ENCODE data around the gene UVRAG. TPM values are rescaled to one million over a fixed set of nuclear protein-coding genes. Genes with fewer than 3 reads are reported as not detected.

The UVRAG gene
- total RNA-seq, 1 donor from 2014 or later = 13.9 TPM

DNA sequence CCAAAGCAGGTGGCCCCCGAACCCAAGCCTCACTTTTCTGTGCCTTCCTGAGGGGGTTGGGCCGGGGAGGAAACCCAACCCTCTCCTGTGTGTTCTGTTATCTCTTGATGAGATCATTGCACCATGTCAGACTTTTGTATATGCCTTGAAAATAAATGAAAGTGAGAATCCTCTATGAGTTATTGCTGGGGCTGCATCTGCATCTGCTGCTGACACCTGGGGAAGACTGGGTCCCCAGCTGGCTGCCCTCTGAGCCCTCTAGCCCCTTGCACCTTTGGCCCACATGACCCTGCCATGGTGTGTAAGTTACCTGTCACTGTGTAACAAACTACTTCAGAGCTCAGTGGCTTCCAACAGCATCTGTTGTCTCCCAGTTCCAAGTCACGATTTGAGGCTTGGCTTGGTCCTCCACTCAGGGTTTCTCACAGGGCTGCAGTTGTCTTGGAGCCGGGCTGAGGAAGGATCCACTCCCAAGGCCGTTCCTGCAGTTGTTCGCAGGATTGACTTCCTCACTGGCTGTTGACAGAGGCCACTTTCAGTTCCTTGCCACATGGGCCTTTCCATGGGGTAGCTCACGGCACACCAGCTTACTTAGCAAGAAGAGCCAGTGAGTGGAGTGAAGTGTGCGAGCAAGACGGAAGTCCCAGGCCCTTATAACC lies 13.5 kb upstream of the UVRAG start:
- intact Hi-C loops (cut with DNase I) = loop anchor here (2.0 to 10.0 kb wide), 3 partner anchors 65 to 513 kb away; no protein-coding TSS in a partner anchor
- DNase-seq (ENCODE audit: low spot score) = peak; percentile 74

DNA sequence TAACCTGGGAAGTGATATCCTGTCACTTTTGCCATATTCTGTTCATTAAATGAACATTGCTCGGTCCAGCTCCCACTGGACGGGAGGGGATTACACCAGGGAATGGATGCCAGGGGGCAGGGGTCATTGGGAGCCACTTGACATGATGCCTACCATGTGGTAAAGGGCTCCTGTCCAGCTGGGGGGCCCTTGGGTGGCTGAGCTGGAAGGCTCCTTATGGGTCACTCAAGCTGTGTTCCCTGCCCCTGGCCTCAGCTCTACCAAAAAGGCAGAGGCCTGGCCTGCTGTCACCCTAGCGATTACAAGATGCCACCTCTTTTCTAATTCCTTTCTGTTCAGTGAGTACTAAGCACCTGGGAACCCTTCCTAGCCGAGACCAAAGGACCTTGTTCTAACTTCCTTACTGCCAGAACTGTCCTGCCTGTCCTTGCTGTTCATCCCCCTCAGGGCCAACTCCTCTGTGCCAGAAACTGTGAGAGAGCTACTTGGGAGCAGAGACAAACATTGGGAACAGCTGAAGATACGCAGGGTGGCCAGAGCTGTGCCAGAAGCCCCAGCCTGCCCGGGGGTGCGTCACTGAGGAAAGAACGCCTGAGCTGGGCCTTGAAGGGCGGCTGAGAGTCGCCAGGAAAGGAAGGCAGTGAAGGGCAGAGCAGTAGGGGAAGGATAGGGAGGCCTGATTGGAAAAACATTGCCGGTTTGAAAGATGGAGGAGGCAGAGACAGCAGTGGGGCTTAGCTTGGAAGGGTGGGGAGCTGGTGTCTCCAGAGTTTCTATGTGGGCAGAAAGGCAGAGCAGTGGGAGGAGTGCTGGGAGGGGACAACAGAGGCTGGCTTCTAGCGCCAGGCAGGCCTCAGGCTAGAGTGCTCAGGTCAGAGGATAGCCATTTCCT lies 12.7 kb upstream of the UVRAG start:
- no peak for DNase-seq (ENCODE audit: low spot score)
- intact Hi-C loops (cut with DNase I) = loop anchor here (2.0 to 10.0 kb wide), 3 partner anchors 65 to 513 kb away; no protein-coding TSS in a partner anchor

DNA sequence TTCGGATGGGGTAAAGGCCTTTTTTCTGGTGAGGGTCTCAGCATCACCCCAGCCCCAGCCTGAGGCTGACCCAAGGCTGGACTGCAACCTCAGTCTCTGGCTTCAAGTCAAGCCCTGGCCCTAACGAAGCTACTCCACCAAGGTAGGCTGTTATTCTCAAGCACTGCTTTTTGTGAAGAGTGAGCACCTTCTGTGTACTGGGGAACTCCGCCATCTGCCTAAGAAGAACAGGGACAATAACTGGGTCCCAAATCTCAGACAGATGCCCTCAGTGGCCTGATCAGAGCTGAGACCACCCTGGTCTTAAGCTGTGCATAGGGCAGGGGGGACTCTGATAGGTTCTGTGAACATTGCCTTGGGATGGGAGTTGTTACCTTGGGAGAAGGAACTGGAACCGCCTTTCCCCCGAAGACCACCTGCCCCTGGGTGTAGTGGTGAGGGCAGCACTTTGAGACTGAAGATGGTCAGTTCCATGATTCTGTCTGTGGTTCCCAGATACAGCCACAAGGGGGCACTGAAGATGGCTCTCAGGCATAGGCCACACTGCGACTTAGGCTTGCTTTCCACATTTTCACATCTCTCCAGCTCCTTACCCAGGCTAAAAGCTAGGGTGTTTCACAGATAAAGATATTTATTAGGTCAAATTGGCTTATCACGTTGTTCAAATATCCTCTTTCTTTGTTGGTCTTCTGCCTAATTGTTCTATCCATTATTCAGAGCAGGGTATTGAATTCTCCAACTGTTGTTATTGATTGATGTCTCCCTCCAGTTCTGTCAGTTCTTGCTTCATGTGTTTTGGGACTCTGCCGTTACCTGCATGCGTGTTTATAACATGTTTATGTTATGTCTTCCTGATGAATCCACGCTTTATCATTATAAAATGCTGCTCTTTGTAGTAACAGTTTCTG lies 11.8 kb upstream of the UVRAG start:
- intact Hi-C loops (cut with DNase I) = loop anchor here (2.0 to 10.0 kb wide), 3 partner anchors 64 to 512 kb away; no protein-coding TSS in a partner anchor

DNA sequence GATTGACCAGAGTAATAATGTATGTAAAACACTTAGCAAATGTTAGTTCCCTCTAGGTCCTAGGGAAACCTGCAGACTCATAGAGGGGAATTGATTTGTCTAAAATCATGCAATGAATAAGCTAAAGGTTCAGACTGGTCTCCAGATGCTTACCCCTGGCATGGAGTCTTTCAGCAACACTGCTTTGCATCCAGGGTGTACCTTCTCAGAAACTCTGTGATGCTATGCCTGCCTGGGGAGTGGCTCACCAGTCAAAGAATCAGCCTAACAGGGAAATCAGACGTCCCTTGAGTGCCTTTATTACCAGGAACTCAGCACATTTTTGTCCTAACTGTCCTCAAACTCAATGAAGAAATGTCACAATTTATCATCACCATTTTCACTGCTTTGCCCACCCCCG lies 5.9 kb upstream of the UVRAG start:
- intact Hi-C loops (cut with DNase I) = loop anchor here (10.0 kb wide), 2 partner anchors 346 to 506 kb away; no protein-coding TSS in a partner anchor
- no peak for DNase-seq (ENCODE audit: low spot score)

More for the DNA sequence above, 11.8 kb upstream of the UVRAG start:
- peak; percentile 85 for DNase-seq (ENCODE audit: low spot score)

DNA sequence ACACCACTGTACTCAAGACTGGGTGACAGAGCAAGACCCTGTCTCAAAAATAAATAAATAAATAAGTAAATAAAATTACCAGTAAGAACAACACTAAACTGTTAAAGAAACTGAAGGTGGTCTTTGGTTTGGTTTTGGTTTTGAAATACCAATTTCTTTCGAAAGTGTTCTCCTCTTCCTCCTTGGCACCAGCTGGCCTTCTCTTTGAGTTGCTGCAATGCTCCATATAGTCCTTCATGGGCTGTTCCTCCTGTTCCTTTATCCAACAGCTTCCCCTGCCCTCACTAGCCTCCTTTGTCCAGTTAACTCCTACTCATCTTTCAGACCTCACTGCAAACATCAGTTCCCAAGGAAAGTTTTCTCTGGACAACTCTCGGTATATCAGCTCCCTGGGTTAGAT lies 5.0 kb upstream of the UVRAG start:
- intact Hi-C loops (cut with DNase I) = loop anchor here (10.0 kb wide), 2 partner anchors 345 to 505 kb away; no protein-coding TSS in a partner anchor
- DNase-seq (ENCODE audit: low spot score) = no peak

DNA sequence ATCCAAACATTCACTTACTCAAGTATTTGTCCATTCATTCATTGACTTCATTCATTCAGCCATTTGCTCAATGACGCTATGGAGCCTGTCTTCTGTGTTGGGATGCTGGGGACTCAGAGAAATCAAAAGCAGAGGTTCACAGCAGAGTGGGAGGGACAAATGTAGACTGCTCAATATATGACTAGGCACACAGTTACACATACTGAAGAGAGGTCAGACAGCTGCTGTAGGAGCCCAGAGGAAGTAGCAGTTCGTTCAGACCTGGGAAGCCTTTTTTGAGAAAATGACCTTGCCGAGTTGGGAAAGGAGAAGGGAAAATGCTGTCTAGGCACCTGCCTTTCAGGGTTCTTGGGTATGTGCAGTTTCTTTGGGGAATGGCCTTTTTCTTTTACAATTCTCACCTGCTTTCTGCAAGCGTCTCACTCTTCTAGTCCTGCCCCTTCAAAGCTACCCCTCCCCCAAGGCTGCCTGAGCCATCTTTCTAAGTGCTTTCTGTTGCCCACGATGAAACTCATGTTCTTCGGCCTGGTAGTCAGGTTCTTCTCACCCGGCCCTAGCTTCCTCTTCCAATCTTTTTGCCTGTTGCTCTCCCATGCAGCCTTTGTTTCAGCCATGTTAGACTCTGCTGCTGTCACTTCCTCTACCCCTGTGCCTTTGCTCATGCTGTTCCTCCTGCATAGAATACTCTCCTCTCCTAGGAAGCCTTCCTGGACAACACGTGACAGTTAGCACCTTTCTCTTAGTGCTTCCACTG lies 4.2 kb upstream of the UVRAG start:
- intact Hi-C loops (cut with DNase I) = no loop called here
- DNase-seq (ENCODE audit: low spot score) = no peak

DNA sequence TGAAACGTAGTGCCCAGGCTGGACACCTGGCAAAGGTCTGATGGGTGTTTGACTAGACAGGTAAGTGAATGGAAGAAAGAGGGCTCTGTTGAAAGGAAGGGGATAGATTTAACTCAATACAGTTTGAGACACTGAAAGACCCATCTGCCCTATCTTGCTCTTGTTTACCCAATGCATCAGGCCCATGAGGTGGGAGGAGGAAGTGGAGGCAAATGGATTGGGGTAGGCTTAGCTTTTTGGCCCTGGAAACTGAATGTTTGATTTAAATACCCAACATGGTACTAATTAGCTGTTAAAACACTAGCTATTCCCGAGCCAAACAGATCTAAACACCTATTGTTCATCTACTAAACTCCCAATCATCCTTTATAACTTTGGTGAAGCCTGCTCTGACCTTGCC lies 3.5 kb upstream of the UVRAG start:
- intact Hi-C loops (cut with DNase I) = no loop called here

DNA sequence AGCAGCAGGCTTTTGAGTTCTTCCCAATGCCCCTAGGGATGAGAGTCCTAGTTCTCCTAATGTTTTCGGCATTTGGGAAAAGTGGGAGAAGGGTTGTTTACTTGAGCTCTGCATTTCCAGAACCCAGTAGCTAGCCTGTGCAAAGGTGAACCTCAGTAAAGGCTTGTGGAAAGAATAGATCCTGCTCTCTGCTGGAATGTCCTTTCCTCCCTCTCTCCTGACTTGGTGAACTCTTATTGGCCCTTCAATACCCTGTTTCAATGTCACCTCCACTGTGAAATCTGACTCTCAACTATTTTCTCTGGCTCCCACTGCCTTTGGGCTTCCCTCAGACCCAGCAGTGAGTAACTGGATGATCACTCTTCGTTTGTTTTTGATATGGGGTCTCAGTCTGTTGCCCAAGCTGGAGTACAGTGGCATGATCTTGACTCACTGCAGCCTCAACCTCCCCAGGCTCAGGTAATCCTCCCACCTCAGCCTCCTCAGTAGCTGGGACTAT lies 2.4 kb upstream of the UVRAG start:
- intact Hi-C loops (cut with DNase I) = no loop called here
- no peak for DNase-seq (ENCODE audit: low spot score)

More for the DNA sequence above, 3.5 kb upstream of the UVRAG start:
- DNase-seq (ENCODE audit: low spot score) = no peak

DNA sequence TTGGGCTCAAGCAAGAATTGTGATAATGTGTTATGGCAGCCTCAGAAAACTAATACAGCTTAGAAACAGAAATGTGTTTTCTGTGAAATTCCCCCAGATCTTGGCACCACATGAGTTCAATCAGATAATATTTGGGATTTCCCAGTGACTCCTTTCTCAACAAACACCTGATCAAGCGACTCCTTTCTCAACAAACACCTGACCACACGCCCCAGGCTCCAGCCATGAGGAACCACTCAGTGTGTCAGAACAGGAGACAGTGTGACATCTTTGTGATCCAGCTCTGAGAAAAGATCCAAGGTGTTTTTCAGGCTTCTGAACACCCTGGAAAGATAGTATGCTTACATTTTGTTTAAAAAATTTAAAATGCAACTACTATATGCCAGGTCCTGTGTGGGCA lies 1.9 kb upstream of the UVRAG start:
- intact Hi-C loops (cut with DNase I) = no loop called here
- DNase-seq (ENCODE audit: low spot score) = no peak

DNA sequence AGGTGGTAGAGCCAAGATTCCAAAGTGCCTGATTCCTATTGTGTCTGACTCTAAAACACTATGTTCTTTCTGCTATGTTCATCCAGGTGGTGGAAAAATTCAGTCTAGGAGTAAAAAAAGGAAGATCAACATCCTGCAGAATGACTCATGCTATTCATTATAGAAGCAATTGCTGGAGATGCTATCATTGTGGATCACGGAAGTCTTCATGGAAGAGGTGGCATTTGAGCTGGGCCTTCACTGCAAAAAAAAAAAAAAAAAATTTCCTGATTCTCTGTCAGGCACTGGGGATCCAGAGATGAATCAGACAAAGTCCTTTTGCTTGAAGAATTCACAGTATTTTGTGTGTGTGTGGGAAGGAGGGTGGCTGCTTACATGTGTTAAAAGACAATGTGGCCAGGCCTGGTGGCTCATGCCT lies 1.4 kb upstream of the UVRAG start:
- no peak for DNase-seq (ENCODE audit: low spot score)
- intact Hi-C loops (cut with DNase I) = no loop called here

DNA sequence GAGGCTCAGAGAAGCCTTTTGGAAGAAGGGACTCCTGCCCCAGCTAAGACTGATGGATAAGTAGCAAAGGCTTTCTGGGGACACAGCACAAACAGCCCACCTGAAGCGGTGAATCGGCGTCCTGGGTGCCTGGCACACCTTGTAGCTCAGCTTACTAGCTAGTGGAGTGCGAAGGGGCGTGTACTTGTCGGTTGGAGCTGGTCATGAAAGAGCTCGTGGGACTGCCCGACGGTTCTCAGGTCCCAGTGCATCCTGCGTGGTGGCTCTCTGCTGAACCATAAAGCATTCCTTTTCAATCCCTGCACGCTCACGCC lies 690 bp upstream of the UVRAG start:
- intact Hi-C loops (cut with DNase I) = no loop called here
- DNase-seq (ENCODE audit: low spot score) = no peak

DNA sequence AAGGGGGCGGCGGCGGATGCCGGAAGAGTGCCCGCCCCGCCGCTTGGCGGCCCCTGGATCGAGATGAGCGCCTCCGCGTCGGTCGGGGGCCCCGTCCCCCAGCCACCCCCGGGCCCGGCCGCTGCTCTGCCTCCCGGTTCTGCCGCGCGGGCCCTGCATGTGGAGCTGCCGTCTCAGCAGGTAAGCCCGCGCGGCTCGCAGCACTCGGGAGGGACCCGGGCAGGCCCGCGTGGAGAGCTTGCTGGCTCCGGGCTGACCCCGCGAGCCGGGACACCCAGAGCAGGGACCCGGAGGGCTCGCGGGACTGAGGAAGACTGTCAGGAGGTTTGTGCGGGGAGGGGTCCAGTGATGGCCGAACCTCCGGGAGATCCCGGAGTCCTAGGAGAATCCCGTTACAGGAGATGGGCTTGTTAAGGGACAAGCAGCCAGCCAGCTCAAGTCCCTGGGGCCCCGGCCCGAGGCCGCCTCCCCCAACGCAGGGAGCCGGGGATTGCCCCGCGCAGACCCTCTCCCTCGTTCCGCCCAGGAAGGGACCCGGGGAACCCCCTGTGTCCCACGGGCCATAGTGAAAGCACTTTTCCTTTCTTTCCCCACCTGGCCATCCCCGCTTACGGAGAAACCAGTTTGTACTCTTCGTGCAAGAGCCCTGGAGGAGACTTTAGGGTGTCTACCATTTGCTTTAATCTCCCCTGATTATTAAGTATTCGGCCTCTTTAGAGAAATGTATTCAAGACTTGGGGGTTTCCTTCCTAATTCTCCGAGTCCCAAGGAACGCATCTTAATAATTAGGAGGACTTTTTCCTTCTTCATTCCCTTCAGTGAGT lies 547 bp downstream of the UVRAG start:
- intact Hi-C loops (cut with DNase I) = no loop called here
- DNase-seq (ENCODE audit: low spot score) = no peak

DNA sequence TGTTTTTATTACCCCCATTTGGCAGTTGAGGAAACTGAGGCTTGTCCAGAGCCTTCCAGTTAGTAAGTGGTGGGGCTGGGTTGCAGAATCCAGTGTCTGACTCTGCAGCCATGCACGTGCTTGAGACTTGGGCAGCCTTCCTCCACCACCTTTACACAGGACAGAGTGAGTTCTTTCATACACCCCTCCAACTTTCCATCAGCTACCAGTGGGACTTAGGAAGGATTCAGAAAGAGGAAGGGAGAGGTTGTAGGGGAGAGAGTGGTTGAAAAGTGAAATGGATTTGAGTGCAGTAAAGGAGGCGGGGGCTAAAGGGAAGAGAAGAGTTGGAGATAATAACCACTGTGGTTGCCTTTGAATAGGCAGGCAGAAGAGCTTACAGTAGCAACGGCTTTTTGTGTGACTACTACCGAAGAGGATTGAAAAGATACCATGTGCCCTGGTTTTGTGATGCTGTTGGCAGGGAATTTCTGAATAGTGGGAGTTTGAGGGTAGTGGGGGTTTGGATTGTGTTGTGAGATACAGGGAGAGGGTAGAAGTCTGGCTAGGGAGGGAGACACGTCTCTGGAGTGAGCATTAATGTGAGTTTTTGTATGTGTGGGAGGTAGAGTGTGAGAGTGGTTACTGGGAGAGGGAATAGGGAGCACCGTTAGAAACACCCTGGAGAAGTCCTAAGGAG lies 1.7 kb downstream of the UVRAG start:
- DNase-seq (ENCODE audit: low spot score) = no peak
- intact Hi-C loops (cut with DNase I) = no loop called here

DNA sequence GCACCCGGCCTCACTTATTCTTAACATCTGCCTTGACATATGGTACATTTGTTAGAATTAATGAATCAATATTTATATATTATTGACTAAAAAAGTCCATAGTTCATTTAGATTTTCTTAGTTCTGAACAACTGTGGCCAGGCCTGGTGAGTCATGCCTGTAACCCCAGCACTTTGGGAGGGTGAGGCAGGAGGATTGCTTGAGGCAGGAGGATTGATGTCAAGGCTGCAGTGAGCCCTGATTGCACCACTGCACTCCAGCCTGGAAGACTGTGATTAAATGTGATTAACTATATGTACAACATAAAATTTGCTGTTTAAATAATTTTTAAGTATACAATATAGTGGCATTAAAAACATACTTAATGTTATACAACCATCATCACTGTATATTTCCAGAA lies 5.6 kb downstream of the UVRAG start:
- no peak for DNase-seq (ENCODE audit: low spot score)
- intact Hi-C loops (cut with DNase I) = no loop called here

DNA sequence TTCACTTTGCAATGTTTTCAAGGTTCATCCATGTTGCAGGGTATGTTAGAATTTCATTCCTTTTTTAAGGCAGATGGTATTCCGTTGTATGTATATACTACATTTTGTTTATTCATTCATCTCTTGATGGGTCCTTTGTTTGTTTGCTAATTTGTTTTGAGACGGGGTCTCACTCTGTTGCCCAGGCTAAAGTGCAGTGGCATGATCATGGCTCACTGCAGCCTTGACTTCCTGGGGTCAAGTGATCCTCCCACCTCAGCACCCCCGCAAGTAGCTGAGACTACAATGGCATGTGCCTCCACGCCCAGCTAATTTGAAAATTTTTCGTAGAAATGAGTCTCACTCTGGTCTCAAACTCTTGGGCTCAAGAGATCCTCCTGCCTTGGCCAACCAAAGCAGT lies 6.2 kb downstream of the UVRAG start:
- intact Hi-C loops (cut with DNase I) = no loop called here
- no peak for DNase-seq (ENCODE audit: low spot score)

DNA sequence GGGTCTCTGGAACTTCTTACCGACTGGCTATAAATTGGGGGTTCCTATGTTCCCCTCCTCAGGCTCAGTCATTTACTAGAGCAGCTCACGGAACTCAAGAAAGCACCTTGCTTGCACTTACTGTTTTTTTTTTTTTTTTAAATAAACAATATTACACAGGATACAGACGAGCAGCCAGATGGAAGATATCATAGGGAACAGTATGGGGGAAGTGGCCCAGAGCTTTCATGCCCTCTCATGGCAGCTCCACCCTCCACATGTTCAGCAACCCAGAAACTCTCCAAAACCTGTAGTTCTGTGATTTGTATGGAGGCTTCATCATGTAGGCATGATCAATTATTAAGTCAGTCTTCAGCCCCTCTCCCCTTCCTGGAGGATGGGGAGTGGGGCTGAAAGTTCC lies 7.5 kb downstream of the UVRAG start:
- intact Hi-C loops (cut with DNase I) = no loop called here
- no peak for DNase-seq (ENCODE audit: low spot score)

DNA sequence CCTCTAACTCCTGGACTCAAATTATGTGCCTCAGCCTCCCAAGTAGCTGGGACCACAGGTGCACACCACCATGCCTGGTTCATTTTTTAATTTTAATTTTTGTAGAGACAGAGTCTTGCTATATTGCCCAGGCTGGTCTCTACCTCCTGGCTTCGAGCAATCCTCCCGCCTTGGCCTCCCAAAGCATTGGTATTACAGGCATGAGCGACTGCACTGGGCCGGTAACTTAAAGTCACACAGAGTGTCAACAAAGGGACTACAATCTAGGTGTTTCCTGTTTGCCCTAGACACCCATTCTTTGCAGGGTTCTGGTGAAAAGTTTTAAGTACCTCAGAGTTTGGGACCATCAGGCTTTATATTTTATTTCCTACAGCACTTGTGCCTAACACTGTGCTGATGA lies 8.4 kb downstream of the UVRAG start:
- intact Hi-C loops (cut with DNase I) = no loop called here
- no peak for DNase-seq (ENCODE audit: low spot score)

DNA sequence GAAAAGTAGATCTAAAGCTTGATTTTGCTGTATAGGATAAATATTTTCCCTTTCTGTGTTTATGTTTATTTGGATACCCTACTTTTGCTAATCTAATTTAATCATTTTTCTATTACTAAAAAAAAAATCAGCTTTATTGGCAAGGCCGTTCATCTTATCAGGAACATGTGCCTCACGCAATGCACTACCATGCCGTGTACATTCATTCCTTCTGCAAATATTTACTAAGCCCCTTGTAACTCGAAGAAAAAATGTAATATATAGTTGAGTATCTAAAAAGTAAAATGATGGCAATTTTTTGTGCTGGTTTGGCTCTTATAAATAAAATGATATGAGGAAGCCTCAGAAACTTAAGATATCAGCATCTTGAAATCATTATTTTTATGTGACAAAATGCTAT lies 8.9 kb downstream of the UVRAG start:
- DNase-seq (ENCODE audit: low spot score) = no peak
- intact Hi-C loops (cut with DNase I) = no loop called here

Data from cardiac septum (tissue), 1 donor.